Memory B cell (primary cell): ENCODE results near the gene NPM3.

Source experiments
- ATAC-seq: fragments of 150-1000 bp; cut with Tn5 transposase; 2 replicates; pipeline ENCODE4 v1.10.0; 2021; ENCODE audit warnings: low read depth, mild to moderate bottlenecking, moderate library complexity
- DNase-seq, 2 donors: peaks; one replicate each; pipeline ENCODE4 v3.0.0; 2022; ENCODE audit warnings: low spot score in 2 of 2
- H3K27ac Mint-ChIP-seq: one replicate; pipeline ENCODE4 v1.8.0; 2022; ENCODE audit warnings: mild to moderate bottlenecking, moderate library complexity, mixed read lengths
- H3K27me3 Mint-ChIP-seq: one replicate; pipeline ENCODE4 v1.8.0; 2022; ENCODE audit warnings: mixed read lengths
- H3K36me3 Mint-ChIP-seq: one replicate; pipeline ENCODE4 v1.8.0; 2022; ENCODE audit warnings: mild to moderate bottlenecking, mixed read lengths
- H3K4me1 Mint-ChIP-seq: one replicate; pipeline ENCODE4 v1.8.0; 2022; ENCODE audit warnings: mixed read lengths
- H3K4me3 Mint-ChIP-seq: one replicate; pipeline ENCODE4 v1.8.0; 2022; ENCODE audit warnings: mild to moderate bottlenecking, moderate library complexity, mixed read lengths
- H3K9me3 Mint-ChIP-seq: one replicate; pipeline ENCODE4 v1.8.0; 2022; ENCODE audit warnings: mixed read lengths

Gene NPM3

GRCh38 chr10:101763141-101763846, 20.0 kb downstream of the NPM3 start:
- no peaks in the 10 kb centered on the region for H3K9me3 Mint-ChIP-seq
- DNase-seq = no peak
- peaks cover 17% of the 10 kb centered on the region for H3K27me3 Mint-ChIP-seq
- H3K36me3 Mint-ChIP-seq = no peaks in the 10 kb centered on the region
- no peak overlapping the region for H3K4me3 Mint-ChIP-seq
- no peak for ATAC-seq
- no peak overlapping the region for H3K27ac Mint-ChIP-seq
- no peaks in the 10 kb centered on the region for H3K4me1 Mint-ChIP-seq

- H3K27ac Mint-ChIP-seq = no peak overlapping the region
Observed at GRCh38 chr10:101762736-101763135, 20.5 kb downstream of the NPM3 start.

GRCh38 chr10:101761226-101761625, 22.0 kb downstream of the NPM3 start:
- Mint-ChIP-seq H3K36me3 (no peaks in the 10 kb centered on the region), H3K27ac (no peak overlapping the region), H3K4me3 (no peak overlapping the region), H3K9me3 (no peaks in the 10 kb centered on the region), H3K27me3 (peaks cover 15% of the 10 kb centered on the region), H3K4me1 (no peaks in the 10 kb centered on the region)
- ATAC-seq (no peak), DNase-seq (no peak)

More at GRCh38 chr10:101762736-101763135, 20.5 kb downstream of the NPM3 start:
- H3K36me3 Mint-ChIP-seq = no peaks in the 10 kb centered on the region
- H3K27me3 Mint-ChIP-seq = peaks cover 17% of the 10 kb centered on the region
- ATAC-seq (no peak), DNase-seq (no peak)
- H3K4me1 Mint-ChIP-seq = no peaks in the 10 kb centered on the region
- no peak overlapping the region for H3K4me3 Mint-ChIP-seq
- no peaks in the 10 kb centered on the region for H3K9me3 Mint-ChIP-seq

GRCh38 chr10:101760510-101760909, 22.7 kb downstream of the NPM3 start:
- H3K27ac Mint-ChIP-seq = no peak overlapping the region

GRCh38 chr10:101759309-101760247, 23.7 kb downstream of the NPM3 start:
- DNase-seq = no peak
- no peaks in the 10 kb centered on the region for H3K4me1 Mint-ChIP-seq

More at GRCh38 chr10:101760510-101760909, 22.7 kb downstream of the NPM3 start:
- Mint-ChIP-seq H3K4me1 (no peaks in the 10 kb centered on the region), H3K4me3 (no peak overlapping the region), H3K27me3 (peaks cover 11% of the 10 kb centered on the region), H3K36me3 (no peaks in the 10 kb centered on the region), H3K9me3 (no peaks in the 10 kb centered on the region)
- no peak for ATAC-seq
- DNase-seq = no peak

GRCh38 chr10:101758858-101759257, 24.4 kb downstream of the NPM3 start:
- no peaks in the 10 kb centered on the region for H3K4me1 Mint-ChIP-seq
- H3K4me3 Mint-ChIP-seq = no peak overlapping the region
- H3K9me3 Mint-ChIP-seq = no peaks in the 10 kb centered on the region

More at GRCh38 chr10:101759309-101760247, 23.7 kb downstream of the NPM3 start:
- Mint-ChIP-seq H3K27ac (no peak overlapping the region), H3K36me3 (no peaks in the 10 kb centered on the region), H3K4me3 (no peak overlapping the region), H3K9me3 (no peaks in the 10 kb centered on the region), H3K27me3 (peaks cover 9% of the 10 kb centered on the region)
- no peak for ATAC-seq

GRCh38 chr10:101752241-101752640, 31.0 kb downstream of the NPM3 start:
- H3K4me1 Mint-ChIP-seq = no peaks in the 10 kb centered on the region
- no peaks in the 10 kb centered on the region for H3K36me3 Mint-ChIP-seq
- H3K9me3 Mint-ChIP-seq = no peaks in the 10 kb centered on the region
- no peak for ATAC-seq
- no peak for DNase-seq
- H3K4me3 Mint-ChIP-seq = no peak overlapping the region
- no peak overlapping the region for H3K27ac Mint-ChIP-seq
- peaks cover 7% of the 10 kb centered on the region for H3K27me3 Mint-ChIP-seq

More at GRCh38 chr10:101758858-101759257, 24.4 kb downstream of the NPM3 start:
- H3K27ac Mint-ChIP-seq = no peak overlapping the region
- ATAC-seq (no peak), DNase-seq (no peak)
- no peaks in the 10 kb centered on the region for H3K36me3 Mint-ChIP-seq
- peaks cover 10% of the 10 kb centered on the region for H3K27me3 Mint-ChIP-seq

- H3K36me3 Mint-ChIP-seq = no peaks in the 10 kb centered on the region
- DNase-seq (no peak), ATAC-seq (no peak)
- H3K4me3 Mint-ChIP-seq = no peak overlapping the region
- H3K27me3 Mint-ChIP-seq = peaks cover 8% of the 10 kb centered on the region
- no peaks in the 10 kb centered on the region for H3K9me3 Mint-ChIP-seq
- H3K27ac Mint-ChIP-seq = no peak overlapping the region
- H3K4me1 Mint-ChIP-seq = no peaks in the 10 kb centered on the region
Observed at GRCh38 chr10:101749047-101750016, 33.9 kb downstream of the NPM3 start.

- no peak overlapping the region for H3K4me3 Mint-ChIP-seq
- H3K36me3 Mint-ChIP-seq = no peaks in the 10 kb centered on the region
- no peak overlapping the region for H3K27ac Mint-ChIP-seq
- no peaks in the 10 kb centered on the region for H3K9me3 Mint-ChIP-seq
- DNase-seq (no peak), ATAC-seq (no peak)
- H3K4me1 Mint-ChIP-seq = no peaks in the 10 kb centered on the region
- peaks cover 9% of the 10 kb centered on the region for H3K27me3 Mint-ChIP-seq
Observed at GRCh38 chr10:101748496-101748895, 34.8 kb downstream of the NPM3 start.

GRCh38 chr10:101745074-101745696, 38.1 kb downstream of the NPM3 start:
- Mint-ChIP-seq H3K27me3 (peaks cover 11% of the 10 kb centered on the region), H3K9me3 (no peaks in the 10 kb centered on the region), H3K4me3 (no peak overlapping the region), H3K4me1 (no peaks in the 10 kb centered on the region), H3K36me3 (no peaks in the 10 kb centered on the region), H3K27ac (no peak overlapping the region)
- ATAC-seq (no peak), DNase-seq (no peak)

GRCh38 chr10:101744267-101744666, 39.0 kb downstream of the NPM3 start:
- Mint-ChIP-seq H3K4me1 (no peaks in the 10 kb centered on the region), H3K27me3 (peaks cover 13% of the 10 kb centered on the region), H3K27ac (no peak overlapping the region), H3K36me3 (no peaks in the 10 kb centered on the region), H3K4me3 (no peak overlapping the region), H3K9me3 (no peaks in the 10 kb centered on the region)
- DNase-seq = no peak
- ATAC-seq = no peak

GRCh38 chr10:101741938-101742337, 41.3 kb downstream of the NPM3 start:
- no peaks in the 10 kb centered on the region for H3K36me3 Mint-ChIP-seq
- no peak overlapping the region for H3K27ac Mint-ChIP-seq
- H3K4me1 Mint-ChIP-seq = no peaks in the 10 kb centered on the region
- DNase-seq = no peak
- peaks cover 13% of the 10 kb centered on the region for H3K27me3 Mint-ChIP-seq
- H3K9me3 Mint-ChIP-seq = no peaks in the 10 kb centered on the region
- no peak overlapping the region for H3K4me3 Mint-ChIP-seq
- no peak for ATAC-seq

- no peaks in the 10 kb centered on the region for H3K9me3 Mint-ChIP-seq
- no peaks in the 10 kb centered on the region for H3K4me1 Mint-ChIP-seq
- no peak for DNase-seq
- H3K27me3 Mint-ChIP-seq = peaks cover 13% of the 10 kb centered on the region
- H3K27ac Mint-ChIP-seq = no peak overlapping the region
- ATAC-seq = no peak
- H3K36me3 Mint-ChIP-seq = no peaks in the 10 kb centered on the region
- H3K4me3 Mint-ChIP-seq = no peak overlapping the region
Observed at GRCh38 chr10:101736666-101737065, 46.6 kb downstream of the NPM3 start.
